CD4-positive, alpha-beta T cell treated with Interleukin-17A for 1 hour (primary cell): ENCODE results near the gene WNT7A.
"Not testable (repeated sequence)": the region's sequence is repeated elsewhere in the genome, so short reads cannot be mapped to it uniquely, and the experiment has no call there.

Source experiments
- DNase-seq: peaks from one replicate; pipeline ENCODE4 v3.0.0-alpha.2; 2020

WNT7A gene

GRCh38 chr3:13879946-13880810 lies at the start of gene WNT7A:
Gene WNT7A, minus strand, starts transcription at chr3:13880071. Its CDS starts 255 bp downstream, at chr3:13879816.
- peak; percentile 71 for DNase-seq

GRCh38 chr3:13928741-13929140 lies 48.9 kb upstream of the WNT7A start:
- DNase-seq, result not testable (repeated sequence)

DNA sequence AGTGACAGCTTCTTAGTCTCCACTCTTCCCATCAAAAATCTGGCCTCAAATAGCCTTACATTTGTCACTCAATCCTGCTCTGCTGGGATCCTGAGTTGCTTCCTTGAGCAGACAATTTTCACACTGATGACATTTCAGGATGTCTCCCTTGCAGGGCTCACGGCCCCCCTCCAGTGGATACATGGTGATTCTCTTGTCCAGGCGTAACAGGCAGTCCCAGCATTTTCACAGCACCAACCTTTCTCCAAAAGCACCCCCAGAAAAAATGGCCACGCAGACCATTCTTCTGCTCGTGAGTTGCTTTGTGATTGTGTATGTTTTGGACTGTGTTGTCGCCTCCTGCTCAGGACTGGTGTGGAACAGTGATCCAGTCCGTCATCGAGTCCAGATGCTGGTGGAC lies 47.4 kb upstream of the WNT7A start:
- DNase-seq, result no peak

GRCh38 chr3:13916375-13916774 lies 36.5 kb upstream of the WNT7A start:
- DNase-seq, result no peak

- DNase-seq, result no peak
These were observed 22.9 kb upstream of the WNT7A start for GRCh38 chr3:13902648-13903238.

GRCh38 chr3:13901935-13902584 lies 22.2 kb upstream of the WNT7A start:
- no peak for DNase-seq

DNA sequence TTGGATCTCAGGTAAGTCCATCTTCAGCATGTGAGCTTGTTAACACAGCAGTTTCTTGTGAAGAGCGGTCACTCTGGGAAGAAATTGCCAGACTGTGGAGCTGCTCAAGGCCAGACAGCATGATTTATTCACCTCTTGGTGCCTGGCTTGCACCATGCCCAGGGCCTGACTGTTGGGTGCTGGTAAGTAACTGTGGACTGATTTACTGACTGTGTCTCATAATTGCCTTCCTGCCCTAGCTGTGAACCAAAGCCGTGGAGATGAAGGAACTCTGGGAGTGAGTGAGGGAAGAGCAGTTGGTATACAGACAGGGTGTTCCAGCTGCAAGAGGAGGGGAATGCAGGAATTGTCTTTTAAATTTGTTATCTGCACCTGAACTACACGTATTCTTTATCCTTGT lies 18.5 kb upstream of the WNT7A start:
- DNase-seq, result no peak

GRCh38 chr3:13896473-13897154 lies 16.7 kb upstream of the WNT7A start:
- DNase-seq, result peak; percentile 76

- DNase-seq, result peak; percentile 96
These were observed 15.6 kb upstream of the WNT7A start for GRCh38 chr3:13895155-13896105.

DNA sequence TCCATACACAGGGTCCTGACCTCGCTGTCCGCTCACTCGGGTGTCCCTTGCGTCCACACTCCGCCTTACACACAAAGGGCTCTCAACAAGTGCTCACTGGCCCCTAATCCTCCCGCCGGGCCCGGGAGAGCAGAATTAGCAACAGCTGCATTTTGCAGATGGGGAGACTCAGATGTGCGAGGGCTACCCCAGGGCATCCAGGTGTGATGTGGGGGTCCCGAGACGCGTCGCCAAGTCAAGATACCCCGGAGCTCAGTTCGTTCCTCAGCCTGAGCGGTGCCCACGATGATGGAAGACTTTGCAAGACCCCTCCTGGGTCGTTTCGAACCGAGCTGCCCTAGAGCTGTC lies 14.9 kb upstream of the WNT7A start:
- no peak for DNase-seq

DNA sequence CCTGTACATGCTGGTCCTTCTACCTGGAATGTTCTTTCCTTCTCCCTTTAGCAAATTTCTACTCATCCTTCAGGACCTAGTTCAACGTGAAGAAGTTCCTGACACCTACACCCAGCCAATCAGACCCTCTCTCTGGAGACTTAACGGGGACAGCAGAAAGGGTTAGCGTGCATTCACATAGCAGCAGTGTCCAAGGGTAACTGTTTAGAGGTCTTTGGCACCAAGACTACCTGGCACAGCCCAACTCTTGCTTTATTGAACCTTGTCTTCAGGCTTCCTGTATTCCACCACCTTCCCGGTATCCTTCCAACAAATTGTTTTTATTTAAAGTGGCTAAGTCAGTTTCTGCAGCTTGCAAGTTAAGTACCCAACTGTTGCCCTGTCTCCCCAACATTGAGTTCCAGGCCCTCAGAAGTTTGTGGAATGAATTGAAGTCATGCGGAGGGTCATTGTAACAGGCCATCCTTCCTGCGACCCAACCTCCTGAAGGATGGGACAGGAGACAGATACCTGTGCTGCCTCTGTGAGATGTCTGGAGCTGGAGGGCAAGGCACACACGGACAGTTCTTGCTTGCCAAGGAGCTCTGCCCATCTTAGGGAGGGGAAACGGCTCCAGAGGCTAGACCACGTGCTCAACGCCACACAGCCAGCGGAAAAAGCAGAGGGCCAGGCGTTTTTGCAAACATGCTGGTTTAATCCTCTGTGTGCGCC lies 14.4 kb upstream of the WNT7A start:
- DNase-seq, result no peak

- no peak for DNase-seq
These were observed 12.4 kb upstream of the WNT7A start for GRCh38 chr3:13892304-13892703.

DNA sequence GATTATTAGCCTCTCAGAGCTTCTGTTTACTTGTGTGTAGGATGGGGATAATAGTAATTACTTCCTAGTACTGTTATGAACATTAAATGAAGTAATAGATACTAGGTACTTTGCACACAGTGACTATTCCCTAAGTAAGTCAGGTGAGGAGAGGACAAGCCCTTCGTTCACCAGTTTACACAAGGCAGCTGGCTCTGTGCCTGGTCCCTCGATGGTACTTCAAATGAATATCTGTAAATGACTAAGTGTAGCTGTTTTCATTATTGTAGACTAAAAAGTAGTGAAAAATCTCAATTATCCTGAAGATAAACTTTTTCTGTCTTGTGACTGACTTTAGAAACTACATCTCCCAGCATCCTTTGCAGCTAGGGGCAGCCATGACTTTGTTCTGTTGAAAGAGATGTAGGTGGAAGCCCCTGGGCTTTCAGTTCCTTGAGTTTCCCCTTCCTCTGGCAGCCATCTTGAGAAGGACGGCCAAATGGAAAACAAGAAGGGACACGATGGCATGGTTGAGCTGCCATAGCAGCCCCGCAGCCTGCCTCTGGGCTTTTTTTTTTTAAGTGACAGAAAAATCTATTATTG lies 11.7 kb upstream of the WNT7A start:
- peak; percentile 43 for DNase-seq

DNA sequence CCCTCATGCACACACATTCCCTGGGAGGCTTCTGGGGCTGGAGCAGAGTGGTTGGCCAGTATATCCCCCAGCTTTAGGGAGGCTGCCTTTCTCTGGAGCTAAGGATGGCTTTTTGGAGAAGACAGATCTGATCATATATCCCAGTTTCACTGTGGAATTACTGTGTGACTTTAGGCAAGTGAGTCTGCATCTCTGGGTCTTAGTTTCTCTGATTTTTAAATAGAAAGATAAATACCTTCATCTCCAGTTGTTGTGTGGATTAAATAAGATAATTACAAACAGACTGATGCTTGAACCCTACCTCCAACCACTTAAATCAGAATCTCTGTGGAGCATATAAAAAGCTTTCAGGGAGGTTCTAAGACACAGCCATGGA lies 11.1 kb upstream of the WNT7A start:
- no peak for DNase-seq

DNA sequence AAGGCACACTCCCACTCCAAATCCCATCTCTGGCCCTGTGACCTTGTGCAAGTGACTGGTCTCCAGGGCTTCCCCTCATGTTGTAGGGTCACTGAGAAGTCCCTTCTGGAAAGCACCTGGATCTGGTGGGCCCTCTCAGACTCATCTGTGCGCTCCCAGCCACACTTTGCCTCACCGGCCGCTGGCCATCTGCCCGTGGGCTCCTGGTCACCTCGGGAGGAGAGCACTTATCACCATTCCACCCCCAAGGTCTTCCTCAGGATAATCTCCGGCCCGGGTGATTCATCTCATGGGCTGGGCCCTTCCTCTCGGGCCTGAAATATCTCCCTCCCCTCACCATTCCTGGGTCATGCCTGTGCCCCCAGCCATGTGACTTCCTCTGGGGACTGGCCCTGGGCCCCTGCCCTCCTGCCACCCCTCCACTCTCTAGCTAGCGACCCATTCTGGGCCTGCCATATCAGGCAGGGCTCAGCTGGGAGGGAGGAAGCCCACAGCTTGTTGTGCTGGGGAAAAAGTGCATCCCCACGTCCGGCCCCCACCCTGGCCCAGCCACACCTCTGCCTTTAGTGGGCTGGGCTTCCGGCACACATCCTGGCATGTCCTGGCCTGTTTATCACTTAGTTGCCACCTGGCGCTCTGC lies 10.6 kb upstream of the WNT7A start:
- peak; percentile 64 for DNase-seq

DNA sequence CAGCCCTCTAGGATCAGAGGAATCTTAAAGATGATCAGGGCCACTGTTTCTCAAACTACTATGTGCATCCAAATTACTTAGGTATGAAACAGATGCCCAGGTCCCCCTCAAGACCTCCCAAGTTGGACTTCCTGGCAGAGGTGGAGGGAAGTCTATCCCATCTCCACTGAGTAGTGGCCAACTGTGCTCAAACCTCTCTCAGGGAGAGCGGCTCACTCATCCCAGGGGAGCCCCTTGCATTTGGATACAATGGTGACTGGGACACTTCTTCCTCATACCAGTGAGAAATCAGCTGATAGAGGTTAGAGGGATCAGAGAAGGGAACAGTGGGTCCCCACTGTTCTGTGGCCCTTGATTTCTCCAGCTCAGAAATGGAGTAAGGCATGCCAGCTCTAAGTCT lies 8.7 kb upstream of the WNT7A start:
- DNase-seq, result no peak

- DNase-seq, result no peak
These were observed 7.8 kb upstream of the WNT7A start for GRCh38 chr3:13887495-13888300.

GRCh38 chr3:13886593-13887129 lies 6.8 kb upstream of the WNT7A start:
- DNase-seq, result no peak

- DNase-seq, result no peak
These were observed 5.8 kb upstream of the WNT7A start for GRCh38 chr3:13885704-13886010.
